ENCODE results near the gene TMEM245. TPM values are rescaled to one million over a fixed set of nuclear protein-coding genes. Genes with fewer than 3 reads are reported as not detected.
A peak's percentile ranks its signal among the peaks of the same experiment; 100 is the strongest.

Gene TMEM245
- total and polyA plus RNA-seq, 2 of the 13 experiments (the other 11 are each of a cell fraction or from before 2014, with no cell fraction given), result 53.5 to 55.4 TPM

DNA sequence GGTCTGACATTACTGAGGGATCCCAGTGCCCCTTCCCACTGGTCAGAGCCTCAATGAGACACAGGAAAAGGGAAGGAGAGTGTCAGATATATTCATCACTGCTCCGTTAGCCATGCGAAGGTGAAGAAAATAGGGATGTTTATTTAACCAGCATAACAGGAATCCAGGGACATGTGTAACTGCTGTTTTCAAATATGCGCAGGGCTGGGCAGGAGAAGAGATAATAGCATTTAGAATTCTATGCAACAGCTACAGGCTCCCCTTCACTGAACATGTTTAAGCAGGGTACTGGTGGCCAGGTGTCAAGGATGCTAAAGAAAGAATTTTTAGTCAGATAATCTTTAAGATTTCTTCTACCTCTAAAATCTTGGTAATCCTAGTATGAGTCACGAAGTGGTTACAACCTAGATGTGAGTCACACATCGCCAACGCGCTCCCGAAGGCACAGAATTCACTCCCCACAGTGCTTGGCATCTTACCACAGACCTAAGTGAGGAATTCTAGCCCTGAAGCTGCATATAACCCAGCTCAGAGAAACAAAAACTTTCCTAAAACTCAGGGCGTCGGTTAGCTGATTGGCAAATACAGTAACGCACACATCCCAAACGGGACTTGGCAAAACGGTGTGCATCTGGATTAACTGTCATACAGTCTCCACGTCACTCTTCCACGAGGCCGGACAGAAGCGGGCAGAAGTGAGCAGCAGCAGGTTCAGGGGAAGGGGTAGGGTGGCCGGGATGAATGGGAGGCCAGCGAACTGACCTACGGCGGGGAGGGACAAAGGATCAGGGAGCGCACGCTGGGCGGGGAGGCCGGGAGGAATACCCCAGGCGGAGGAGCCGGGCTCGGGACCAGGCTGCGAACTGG is 107.5 kb downstream of the TMEM245 start (continued):
- TF ChIP-seq ARID2 (CRISPR knock-in tag; IDR thresholded peaks at IDR 0.05; ENCODE audit: borderline replicate concordance), result no peak
- TF ChIP-seq, protein P1, sequence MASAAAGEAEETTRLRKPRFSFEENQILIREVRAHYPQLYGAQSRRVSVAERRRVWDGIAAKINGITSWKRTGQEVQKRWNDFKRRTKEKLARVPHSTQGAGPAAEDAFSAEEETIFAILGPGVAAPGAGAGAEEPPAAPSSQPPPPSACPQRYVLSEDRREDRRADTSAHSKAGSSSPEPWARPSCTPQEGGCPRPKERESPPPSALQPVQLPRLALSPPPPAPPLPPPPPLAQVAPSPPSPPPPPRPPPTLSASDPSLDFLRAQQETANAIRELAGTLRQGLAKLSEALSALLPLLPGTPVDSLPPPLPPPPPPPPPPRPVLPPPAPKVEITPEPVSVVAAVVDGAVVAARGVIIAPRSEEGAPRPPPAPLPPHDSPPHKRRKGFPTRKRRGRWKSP (CRISPR knock-in tag; IDR thresholded peaks at IDR 0.05), result no peak
- TF ChIP-seq FOXA1 (IDR thresholded peaks at IDR 0.05), result no peak
- 0 out of 2 replicates have a peak, but pooled peaks have one; percentile 24 for TF ChIP-seq FOXA1 (CRISPR knock-in tag; IDR thresholded peaks at IDR 0.05)
- no peak for TF ChIP-seq ZNF660 (CRISPR knock-in tag; IDR thresholded peaks at IDR 0.05; ENCODE audit: borderline replicate concordance, low read depth)
- no peak for TF ChIP-seq TOE1 (CRISPR knock-in tag; IDR thresholded peaks at IDR 0.05)
- TF ChIP-seq RBM39 (IDR thresholded peaks at IDR 0.05; ENCODE audit: low read depth, low read length, poor library complexity, severe bottlenecking), result no peak
- TF ChIP-seq RARA (CRISPR knock-in tag; IDR thresholded peaks at IDR 0.05), result no peak
- no peak for TF ChIP-seq ZNF567 (CRISPR knock-in tag; IDR thresholded peaks at IDR 0.05; ENCODE audit: borderline replicate concordance)
- peak; percentile 17; the same call in 1 of the 2 replicates for TF ChIP-seq KMT2B (CRISPR knock-in tag; IDR thresholded peaks at IDR 0.05)
- TF ChIP-seq ZNF33B (CRISPR knock-in tag; IDR thresholded peaks at IDR 0.05), result no peak
- TF ChIP-seq ZNF607 (CRISPR knock-in tag; IDR thresholded peaks at IDR 0.05; ENCODE audit: borderline replicate concordance), result no peak
- TF ChIP-seq, protein P2, sequence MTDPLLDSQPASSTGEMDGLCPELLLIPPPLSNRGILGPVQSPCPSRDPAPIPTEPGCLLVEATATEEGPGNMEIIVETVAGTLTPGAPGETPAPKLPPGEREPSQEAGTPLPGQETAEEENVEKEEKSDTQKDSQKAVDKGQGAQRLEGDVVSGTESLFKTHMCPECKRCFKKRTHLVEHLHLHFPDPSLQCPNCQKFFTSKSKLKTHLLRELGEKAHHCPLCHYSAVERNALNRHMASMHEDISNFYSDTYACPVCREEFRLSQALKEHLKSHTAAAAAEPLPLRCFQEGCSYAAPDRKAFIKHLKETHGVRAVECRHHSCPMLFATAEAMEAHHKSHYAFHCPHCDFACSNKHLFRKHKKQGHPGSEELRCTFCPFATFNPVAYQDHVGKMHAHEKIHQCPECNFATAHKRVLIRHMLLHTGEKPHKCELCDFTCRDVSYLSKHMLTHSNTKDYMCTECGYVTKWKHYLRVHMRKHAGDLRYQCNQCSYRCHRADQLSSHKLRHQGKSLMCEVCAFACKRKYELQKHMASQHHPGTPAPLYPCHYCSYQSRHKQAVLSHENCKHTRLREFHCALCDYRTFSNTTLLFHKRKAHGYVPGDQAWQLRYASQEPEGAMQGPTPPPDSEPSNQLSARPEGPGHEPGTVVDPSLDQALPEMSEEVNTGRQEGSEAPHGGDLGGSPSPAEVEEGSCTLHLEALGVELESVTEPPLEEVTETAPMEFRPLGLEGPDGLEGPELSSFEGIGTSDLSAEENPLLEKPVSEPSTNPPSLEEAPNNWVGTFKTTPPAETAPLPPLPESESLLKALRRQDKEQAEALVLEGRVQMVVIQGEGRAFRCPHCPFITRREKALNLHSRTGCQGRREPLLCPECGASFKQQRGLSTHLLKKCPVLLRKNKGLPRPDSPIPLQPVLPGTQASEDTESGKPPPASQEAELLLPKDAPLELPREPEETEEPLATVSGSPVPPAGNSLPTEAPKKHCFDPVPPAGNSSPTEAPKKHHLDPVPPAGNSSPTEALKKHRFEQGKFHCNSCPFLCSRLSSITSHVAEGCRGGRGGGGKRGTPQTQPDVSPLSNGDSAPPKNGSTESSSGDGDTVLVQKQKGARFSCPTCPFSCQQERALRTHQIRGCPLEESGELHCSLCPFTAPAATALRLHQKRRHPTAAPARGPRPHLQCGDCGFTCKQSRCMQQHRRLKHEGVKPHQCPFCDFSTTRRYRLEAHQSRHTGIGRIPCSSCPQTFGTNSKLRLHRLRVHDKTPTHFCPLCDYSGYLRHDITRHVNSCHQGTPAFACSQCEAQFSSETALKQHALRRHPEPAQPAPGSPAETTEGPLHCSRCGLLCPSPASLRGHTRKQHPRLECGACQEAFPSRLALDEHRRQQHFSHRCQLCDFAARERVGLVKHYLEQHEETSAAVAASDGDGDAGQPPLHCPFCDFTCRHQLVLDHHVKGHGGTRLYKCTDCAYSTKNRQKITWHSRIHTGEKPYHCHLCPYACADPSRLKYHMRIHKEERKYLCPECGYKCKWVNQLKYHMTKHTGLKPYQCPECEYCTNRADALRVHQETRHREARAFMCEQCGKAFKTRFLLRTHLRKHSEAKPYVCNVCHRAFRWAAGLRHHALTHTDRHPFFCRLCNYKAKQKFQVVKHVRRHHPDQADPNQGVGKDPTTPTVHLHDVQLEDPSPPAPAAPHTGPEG (CRISPR knock-in tag; IDR thresholded peaks at IDR 0.05), result no peak
- TF ChIP-seq ZNF335 (CRISPR knock-in tag; IDR thresholded peaks at IDR 0.05), result no peak
- no peak for TF ChIP-seq ZMAT3 (CRISPR knock-in tag; conservative IDR thresholded peaks at IDR 0.05)
- no peak for TF ChIP-seq SMYD3 (CRISPR knock-in tag; IDR thresholded peaks at IDR 0.05)
- TF ChIP-seq ZZZ3 (CRISPR knock-in tag; IDR thresholded peaks at IDR 0.05; ENCODE audit: borderline replicate concordance), result no peak
- no peak for TF ChIP-seq HNRNPL (IDR thresholded peaks at IDR 0.05; ENCODE audit: low read depth, low read length)
- no peak for TF ChIP-seq STAT5B (CRISPR knock-in tag; IDR thresholded peaks at IDR 0.05)
- TF ChIP-seq, protein P3, sequence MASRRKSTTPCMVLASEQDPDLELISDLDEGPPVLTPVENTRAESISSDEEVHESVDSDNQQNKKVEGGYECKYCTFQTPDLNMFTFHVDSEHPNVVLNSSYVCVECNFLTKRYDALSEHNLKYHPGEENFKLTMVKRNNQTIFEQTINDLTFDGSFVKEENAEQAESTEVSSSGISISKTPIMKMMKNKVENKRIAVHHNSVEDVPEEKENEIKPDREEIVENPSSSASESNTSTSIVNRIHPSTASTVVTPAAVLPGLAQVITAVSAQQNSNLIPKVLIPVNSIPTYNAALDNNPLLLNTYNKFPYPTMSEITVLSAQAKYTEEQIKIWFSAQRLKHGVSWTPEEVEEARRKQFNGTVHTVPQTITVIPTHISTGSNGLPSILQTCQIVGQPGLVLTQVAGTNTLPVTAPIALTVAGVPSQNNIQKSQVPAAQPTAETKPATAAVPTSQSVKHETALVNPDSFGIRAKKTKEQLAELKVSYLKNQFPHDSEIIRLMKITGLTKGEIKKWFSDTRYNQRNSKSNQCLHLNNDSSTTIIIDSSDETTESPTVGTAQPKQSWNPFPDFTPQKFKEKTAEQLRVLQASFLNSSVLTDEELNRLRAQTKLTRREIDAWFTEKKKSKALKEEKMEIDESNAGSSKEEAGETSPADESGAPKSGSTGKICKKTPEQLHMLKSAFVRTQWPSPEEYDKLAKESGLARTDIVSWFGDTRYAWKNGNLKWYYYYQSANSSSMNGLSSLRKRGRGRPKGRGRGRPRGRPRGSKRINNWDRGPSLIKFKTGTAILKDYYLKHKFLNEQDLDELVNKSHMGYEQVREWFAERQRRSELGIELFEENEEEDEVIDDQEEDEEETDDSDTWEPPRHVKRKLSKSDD (CRISPR knock-in tag; IDR thresholded peaks at IDR 0.05; ENCODE audit: low read depth), result no peak
- TF ChIP-seq NR3C1 (CRISPR knock-in tag; IDR thresholded peaks at IDR 0.05), result no peak

Data from HepG2 (cell line).